ENCODE results near the gene CFTR.
"Not testable (repeated sequence)": the region's sequence is repeated elsewhere in the genome, so short reads cannot be mapped to it uniquely, and the experiment has no call there.

Gene CFTR

DNA sequence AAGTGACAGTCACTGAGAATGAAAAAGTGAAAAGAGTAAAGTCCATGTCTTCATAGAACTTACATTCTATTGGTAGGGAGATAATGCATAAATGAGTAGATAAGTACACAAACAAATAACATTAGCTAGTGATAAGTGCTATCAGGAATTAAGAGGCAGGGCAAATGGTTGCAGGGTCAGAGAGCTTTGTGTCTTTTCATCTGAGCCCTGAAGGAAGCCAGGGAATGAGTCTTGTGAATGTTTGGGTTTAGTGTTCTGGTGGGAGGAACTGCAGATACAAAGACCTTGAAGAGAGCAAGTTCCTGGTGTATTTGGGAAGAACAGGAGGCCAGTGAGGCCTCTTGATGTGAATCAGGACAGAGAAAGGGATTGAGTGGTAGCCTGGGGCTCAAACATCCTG is 209.6 kb downstream of the CFTR start:
- no peak for DNase-seq (ENCODE audit: low read depth)

- DNase-seq (ENCODE audit: low read depth), result no peak
These were observed 210.3 kb downstream of the CFTR start for GRCh38 chr7:117690147-117690546.

DNA sequence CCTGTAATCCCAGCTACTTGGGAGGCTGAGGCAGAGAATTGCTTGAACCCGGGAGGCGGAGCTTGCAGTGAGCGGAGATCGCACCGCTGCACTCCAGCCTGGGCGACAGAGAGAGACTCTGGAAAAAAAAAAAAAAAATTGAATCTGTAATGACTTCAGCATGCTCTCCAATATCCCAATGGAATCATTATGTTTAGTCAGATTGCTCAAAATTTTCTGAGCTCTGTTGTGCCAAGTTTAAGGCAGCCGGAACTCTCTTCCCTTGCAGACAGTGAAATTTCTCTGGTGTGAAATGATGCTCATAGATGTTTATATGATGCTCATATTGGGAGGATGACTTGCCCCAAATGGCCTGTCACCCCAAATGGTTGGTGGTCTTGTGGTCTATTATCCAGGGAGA is 212.5 kb downstream of the CFTR start:
- DNase-seq (ENCODE audit: low read depth), result no peak

DNA sequence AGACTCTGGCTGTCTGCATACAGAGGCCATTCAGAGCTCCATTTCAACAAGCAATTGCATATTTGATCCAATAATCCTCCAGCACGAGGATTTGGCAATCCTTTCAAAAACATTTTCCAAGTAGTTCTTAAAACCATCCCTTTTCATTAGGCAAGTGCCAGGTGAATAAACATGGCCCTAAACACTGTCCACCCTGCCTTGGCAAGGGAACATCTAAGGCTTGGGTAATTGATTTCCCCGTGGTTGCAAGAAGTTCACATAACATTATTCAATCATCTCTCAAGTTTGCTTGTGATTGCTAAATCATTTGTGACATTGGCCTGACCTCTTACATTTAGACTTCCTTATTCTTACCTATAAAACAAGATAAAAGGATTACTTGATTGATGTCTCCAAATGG is 218.2 kb downstream of the CFTR start:
- no peak for DNase-seq (ENCODE audit: low read depth)

- DNase-seq (ENCODE audit: low read depth), result no peak
These were observed 224.2 kb downstream of the CFTR start for GRCh38 chr7:117704063-117704462.

GRCh38 chr7:117705630-117706029 is 225.8 kb downstream of the CFTR start:
- DNase-seq (ENCODE audit: low read depth), result no peak

- DNase-seq (ENCODE audit: low read depth), result no peak
These were observed 226.4 kb downstream of the CFTR start for GRCh38 chr7:117706210-117706609.

DNA sequence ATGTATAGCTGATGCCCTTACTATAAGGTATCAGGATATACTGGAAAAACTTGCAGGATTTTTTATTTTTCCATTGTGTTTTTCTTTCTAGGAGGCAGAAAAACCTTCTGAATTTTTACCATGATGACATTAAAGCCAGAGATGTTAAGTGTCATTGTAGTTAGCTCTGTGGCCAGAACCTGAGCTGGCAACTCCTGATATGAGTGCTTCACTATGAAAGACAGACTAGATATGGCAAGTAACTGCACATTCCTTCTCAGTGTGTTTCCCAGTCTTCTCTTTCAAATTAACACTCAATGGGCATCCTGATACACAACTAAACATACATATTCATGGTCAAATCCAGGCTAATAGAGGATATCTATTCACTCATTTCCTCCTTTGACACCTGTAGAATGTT is 227.3 kb downstream of the CFTR start:
- DNase-seq (ENCODE audit: low read depth), result no peak

DNA sequence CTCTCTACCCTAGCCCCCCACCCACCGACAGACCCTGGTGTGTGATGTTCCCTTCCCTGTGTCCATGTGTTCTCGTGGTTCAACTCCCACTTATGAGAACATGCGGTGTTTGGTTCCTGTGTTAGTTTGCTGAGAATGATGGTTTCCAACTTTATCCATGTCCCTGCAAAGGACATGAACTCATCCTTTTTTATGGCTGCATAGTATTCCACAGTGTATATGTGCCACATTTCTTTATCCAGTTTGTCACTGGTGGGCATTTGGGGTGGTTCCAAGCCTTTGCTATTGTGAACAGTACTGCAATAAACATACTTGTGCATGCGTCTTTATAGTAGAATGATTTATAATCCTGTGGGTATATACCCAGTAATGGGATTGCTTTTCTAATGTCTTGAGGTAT is 228.3 kb downstream of the CFTR start:
- DNase-seq (ENCODE audit: low read depth), result not testable (repeated sequence)

- no peak for DNase-seq (ENCODE audit: low read depth)
These were observed 231.7 kb downstream of the CFTR start for GRCh38 chr7:117711556-117711955.

DNA sequence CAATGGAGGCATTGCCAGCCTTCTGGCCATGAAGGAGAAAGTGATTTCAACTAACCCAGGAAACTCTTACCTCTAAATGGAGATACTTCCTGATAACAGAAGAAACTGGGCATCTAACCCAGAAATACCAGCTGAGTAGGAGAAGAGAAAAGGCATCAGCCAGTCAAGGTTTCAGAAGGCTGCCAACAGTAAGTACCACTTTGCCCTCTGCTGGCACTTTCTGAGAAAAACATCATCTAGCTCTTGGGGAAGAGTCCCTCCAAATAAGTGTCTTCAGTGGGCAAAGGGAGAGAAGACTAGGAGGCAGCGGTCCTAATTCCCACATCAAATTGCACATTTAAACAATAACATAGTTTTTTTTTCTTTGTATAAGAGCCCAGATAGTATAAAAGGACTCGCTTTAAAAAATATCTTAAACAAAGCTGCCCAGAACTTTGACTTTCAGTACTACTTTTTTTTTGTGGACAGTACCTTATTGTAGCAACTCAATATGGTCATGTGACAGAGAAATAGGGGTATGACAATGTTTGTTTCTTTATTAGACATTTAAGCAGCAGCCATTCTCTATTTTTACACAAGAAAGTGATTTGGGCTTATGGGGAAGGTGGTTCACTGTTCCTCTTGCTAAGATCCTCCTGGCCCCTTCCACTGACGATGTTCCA is 236.1 kb downstream of the CFTR start:
- DNase-seq (ENCODE audit: low read depth), result peak; percentile 63

GRCh38 chr7:117716707-117717299 is 237.0 kb downstream of the CFTR start:
- no peak for DNase-seq (ENCODE audit: low read depth)

GRCh38 chr7:117717357-117717756 is 237.5 kb downstream of the CFTR start:
- DNase-seq (ENCODE audit: low read depth), result no peak

Measured in ELR (cell line).